Dermis blood vessel endothelial cell (primary cell): ENCODE data around the gene SLN. TPM values are rescaled to one million over a fixed set of nuclear protein-coding genes. Genes with fewer than 3 reads are reported as not detected.
A peak's percentile ranks its signal among the peaks of the same experiment; 100 is the strongest.
"Not testable (repeated sequence)": the region's sequence is repeated elsewhere in the genome, so short reads cannot be mapped to it uniquely, and the experiment has no call there.

Source experiments
- DNase-seq: peaks from one replicate; pipeline ENCODE4 v3.0.0; 2010
- total RNA-seq: library from RNA; depleted of rRNA; stranded (reverse); fragments of >200 nt; gene quantifications from 2 replicates; pipeline ENCODE4 v1.2.3, GENCODE V29; 2014

SLN gene
- total RNA-seq: not detected in 2 replicates

- DNase-seq: no peak
Observed at GRCh38 chr11:107711861-107712755, at the start of gene SLN. Gene SLN, minus strand, starts transcription at chr11:107712056.

GRCh38 chr11:107758719-107759355, 47.0 kb upstream of the SLN start:
- DNase-seq: not testable (repeated sequence)

- no peak for DNase-seq
Observed at GRCh38 chr11:107757661-107758060, 45.8 kb upstream of the SLN start.

GRCh38 chr11:107756553-107756952, 44.7 kb upstream of the SLN start:
- DNase-seq: no peak

GRCh38 chr11:107752949-107753822, 41.3 kb upstream of the SLN start:
- no peak for DNase-seq

- DNase-seq: no peak
Observed at GRCh38 chr11:107752508-107752907, 40.7 kb upstream of the SLN start.

- no peak for DNase-seq
Observed at GRCh38 chr11:107751082-107751481, 39.2 kb upstream of the SLN start.

GRCh38 chr11:107750313-107750712, 38.5 kb upstream of the SLN start:
- no peak for DNase-seq

GRCh38 chr11:107747622-107748021, 35.8 kb upstream of the SLN start:
- no peak for DNase-seq

- no peak for DNase-seq
Observed at GRCh38 chr11:107744736-107745135, 32.9 kb upstream of the SLN start.

GRCh38 chr11:107743191-107743590, 31.3 kb upstream of the SLN start:
- DNase-seq: no peak

- peak; percentile 68 for DNase-seq
Observed at GRCh38 chr11:107741044-107741823, 29.4 kb upstream of the SLN start.

GRCh38 chr11:107740271-107740670, 28.4 kb upstream of the SLN start:
- DNase-seq: no peak

GRCh38 chr11:107736546-107736945, 24.7 kb upstream of the SLN start:
- no peak for DNase-seq

- no peak for DNase-seq
Observed at GRCh38 chr11:107733518-107733917, 21.7 kb upstream of the SLN start.

- DNase-seq: no peak
Observed at GRCh38 chr11:107732689-107733051, 20.8 kb upstream of the SLN start.

- no peak for DNase-seq
Observed at GRCh38 chr11:107731941-107732688, 20.3 kb upstream of the SLN start.

GRCh38 chr11:107722662-107723061, 10.8 kb upstream of the SLN start:
- DNase-seq: no peak

- no peak for DNase-seq
Observed at GRCh38 chr11:107721207-107721606, 9.4 kb upstream of the SLN start.

GRCh38 chr11:107720303-107720774, 8.5 kb upstream of the SLN start:
- no peak for DNase-seq

GRCh38 chr11:107719557-107720302, 7.9 kb upstream of the SLN start:
- no peak for DNase-seq
